Common myeloid progenitor, CD34-positive (primary cell): ENCODE results near the gene ADAT1.

Source experiments
- CTCF ChIA-PET: fragments of 350-600 bp; sonication (Branson Sonifier 250); formaldehyde crosslinking; loops from one replicate; lab custom pipeline; 2021; ENCODE audit warnings: antibody characterized with exemption; lab: Charles Lee
- POLR2A ChIA-PET: fragments of 350-600 bp; sonication (Branson Sonifier 250); formaldehyde crosslinking; loops from one replicate; lab custom pipeline; 2021; ENCODE audit warnings: antibody characterized with exemption; lab: Charles Lee
- DNase-seq, 3 donors: peaks; one replicate each; pipeline versions ENCODE4 v3.0.0 to v3.0.0-alpha.2; 2013
- H3K27ac ChIP-seq, 2 experiments: 1 replicate in 1 of 2; 2 replicates in 1 of 2; pipeline ENCODE4 v1.7.0; 2013; ENCODE audit warnings: inconsistent platforms in 2 of 2, low read length in 2 of 2, mild to moderate bottlenecking in 2 of 2, low read depth in 1 of 2, moderate library complexity in 1 of 2; ENCODE audit not compliant: severe bottlenecking in 2 of 2, insufficient read depth in 1 of 2, poor library complexity in 1 of 2
- H3K27me3 ChIP-seq, 5 experiments: replicated peaks in 2 of 5; 1 replicate in 3 of 5; 2 replicates in 2 of 5; pipeline versions ENCODE4 v1.6.1 to v1.7.0; 2013; ENCODE audit warnings: low read length in 4 of 5, mild to moderate bottlenecking in 2 of 5, moderate library complexity in 2 of 5, inconsistent platforms in 1 of 5; ENCODE audit not compliant: insufficient read depth in 5 of 5, control insufficient read depth in 4 of 5
- H3K36me3 ChIP-seq, 4 experiments: 1 replicate in 2 of 4; 2 replicates in 2 of 4; pipeline versions ENCODE4 v1.6.1 to v1.7.0; 2013; ENCODE audit warnings: low read length in 3 of 4, control low read depth in 1 of 4, mild to moderate bottlenecking in 1 of 4; ENCODE audit not compliant: control insufficient read depth in 4 of 4, insufficient read depth in 4 of 4
- H3K4me1 ChIP-seq, 4 experiments: 1 replicate in 3 of 4; 2 replicates in 1 of 4; pipeline versions ENCODE4 v1.6.1 to v1.7.1; 2013; ENCODE audit warnings: low read length in 3 of 4, mild to moderate bottlenecking in 3 of 4, control low read depth in 1 of 4, inconsistent platforms in 1 of 4, moderate library complexity in 1 of 4; ENCODE audit not compliant: control insufficient read depth in 4 of 4, insufficient read depth in 4 of 4; ENCODE audit errors: control extremely low read depth in 1 of 4
- H3K4me3 ChIP-seq, 7 experiments: 1 replicate in 4 of 7; 2 replicates in 3 of 7; pipeline versions ENCODE4 v1.5.1 to v1.7.0; 2013; ENCODE audit warnings: mild to moderate bottlenecking in 7 of 7, low read length in 6 of 7, moderate library complexity in 6 of 7, inconsistent platforms in 2 of 7, low read depth in 2 of 7, control low read depth in 1 of 7; ENCODE audit not compliant: insufficient read depth in 4 of 7, control insufficient read depth in 1 of 7; ENCODE audit errors: extremely low read depth in 1 of 7
- H3K9me3 ChIP-seq, 5 experiments: 1 replicate in 4 of 5; 2 replicates in 1 of 5; pipeline versions ENCODE4 v1.6.1 to v1.7.1; 2013; ENCODE audit warnings: low read length in 4 of 5, mild to moderate bottlenecking in 2 of 5, inconsistent platforms in 1 of 5, low read depth in 1 of 5, moderate library complexity in 1 of 5; ENCODE audit not compliant: control insufficient read depth in 4 of 5, insufficient read depth in 2 of 5; ENCODE audit errors: control extremely low read depth in 1 of 5
- WGBS: methylation state at CpG from one replicate; pipeline ENCODE4 v1.1.5; 2013; ENCODE audit not compliant: insufficient coverage; 5-methylcytosine and 5-hydroxymethylcytosine counted together

Gene ADAT1

DNA sequence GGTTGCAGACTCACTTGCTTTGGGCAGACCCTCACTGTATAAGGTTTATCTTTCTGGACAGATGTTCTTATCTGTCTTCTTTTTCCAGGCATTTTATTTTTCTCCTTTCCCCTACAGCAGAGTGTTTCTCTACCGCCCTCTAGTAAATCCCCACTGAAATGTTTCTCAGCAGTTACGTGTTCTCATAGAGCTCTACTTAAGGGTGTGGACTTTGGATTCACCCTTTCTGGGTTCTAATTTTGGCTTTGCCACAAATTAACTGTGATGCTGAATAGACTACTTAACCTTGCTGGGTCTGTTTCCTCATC, 2.0 kb downstream of the ADAT1 start:
- DNase-seq = peak; percentile 59 to 72 (median 70)
- POLR2A ChIA-PET = interaction anchor here (1.2 kb wide), 1 partner anchor 20 kb away, joined by 3 read pairs; no protein-coding TSS in a partner anchor
- Histone ChIP-seq H3K9me3 (no peaks in the 10 kb centered on the region), H3K4me1 (peaks cover 7 to 26% (median 18%) of the 10 kb centered on the region in 4 experiments), H3K4me3 (peak overlapping the region in 1 of 7 experiments; percentile 37), H3K36me3 (peaks cover 15 to 45% (median 24%) of the 10 kb centered on the region in 4 experiments), H3K27ac (no peak overlapping the region), H3K27me3 (no peaks in the 10 kb centered on the region)
- CTCF ChIA-PET = interaction anchor here (0.6 to 2.1 kb wide), 10 partner anchors 9 to 149 kb away, joined by 3 to 8 read pairs (median 5); partner anchors contain the start of gene GABARAPL2
- WGBS = 7% methylated on average over 2 of the region's 2 CpGs

GRCh38 chr16:75620326-75621169, 2.5 kb downstream of the ADAT1 start:
- peaks cover 7 to 26% (median 15%) of the 10 kb centered on the region in 4 experiments for H3K4me1 ChIP-seq
- peaks cover 10 to 42% (median 22%) of the 10 kb centered on the region in 4 experiments for H3K36me3 ChIP-seq
- H3K27ac ChIP-seq = no peak overlapping the region
- POLR2A ChIA-PET = interaction anchor here (1.2 kb wide), 1 partner anchor 20 kb away, joined by 3 read pairs; no protein-coding TSS in a partner anchor
- WGBS = 84% methylated on average over 17 of the region's 20 CpGs
- CTCF ChIA-PET = interaction anchor here (0.6 to 1.9 kb wide), 5 partner anchors 14 to 97 kb away, joined by 4 to 7 read pairs (median 5); partner anchors contain the start of gene GABARAPL2
- H3K9me3 ChIP-seq = no peaks in the 10 kb centered on the region
- no peaks in the 10 kb centered on the region for H3K27me3 ChIP-seq
- H3K4me3 ChIP-seq = peak overlapping the region in 1 of 7 experiments; percentile 37
- DNase-seq = peak in 2 of 3 donors; percentile 54 to 66

- POLR2A ChIA-PET = no interaction called here
Observed at GRCh38 chr16:75618780-75619179, 4.3 kb downstream of the ADAT1 start.

GRCh38 chr16:75617121-75617520, 6.0 kb downstream of the ADAT1 start:
- POLR2A ChIA-PET = no interaction called here
- Histone ChIP-seq H3K36me3 (peaks cover 7 to 60% (median 38%) of the 10 kb centered on the region in 4 experiments), H3K4me3 (no peak overlapping the region), H3K9me3 (no peaks in the 10 kb centered on the region), H3K4me1 (peaks cover 3 to 16% (median 6%) of the 10 kb centered on the region in 4 experiments), H3K27me3 (no peaks in the 10 kb centered on the region), H3K27ac (no peak overlapping the region)
- CTCF ChIA-PET = interaction anchor here (0.9 to 1.6 kb wide), 2 partner anchors 50 to 67 kb away, joined by 3 to 4 read pairs; no protein-coding TSS in a partner anchor
- WGBS = 93% methylated on average over 3 of the region's 3 CpGs
- DNase-seq = no peak

More at GRCh38 chr16:75618780-75619179, 4.3 kb downstream of the ADAT1 start:
- WGBS = no CpG with 5 or more reads among the region's 2 CpGs
- Histone ChIP-seq H3K4me3 (no peak overlapping the region), H3K4me1 (peaks cover 7 to 26% (median 15%) of the 10 kb centered on the region in 4 experiments), H3K27ac (no peak overlapping the region), H3K27me3 (no peaks in the 10 kb centered on the region), H3K9me3 (no peaks in the 10 kb centered on the region), H3K36me3 (peaks cover 7 to 44% (median 28%) of the 10 kb centered on the region in 4 experiments)
- CTCF ChIA-PET = interaction anchor here (0.6 to 1.6 kb wide), 4 partner anchors 18 to 75 kb away, joined by 3 to 5 read pairs (median 4); no protein-coding TSS in a partner anchor
- DNase-seq = no peak

GRCh38 chr16:75616521-75617010, 6.5 kb downstream of the ADAT1 start:
- peaks cover 10 to 63% (median 41%) of the 10 kb centered on the region in 4 experiments for H3K36me3 ChIP-seq
- DNase-seq = no peak
- no peak overlapping the region for H3K27ac ChIP-seq
- WGBS = 94% methylated on average over 3 of the region's 4 CpGs
- peaks cover 0 to 11% (median 2%) of the 10 kb centered on the region in 4 experiments for H3K4me1 ChIP-seq
- POLR2A ChIA-PET = interaction anchor here (0.7 kb wide), 1 partner anchor 84 kb away, joined by 3 read pairs; no protein-coding TSS in a partner anchor
- no peak overlapping the region for H3K4me3 ChIP-seq
- no peaks in the 10 kb centered on the region for H3K27me3 ChIP-seq
- H3K9me3 ChIP-seq = no peaks in the 10 kb centered on the region
- CTCF ChIA-PET = interaction anchor here (0.9 kb wide), 1 partner anchor 66 kb away, joined by 3 read pairs; no protein-coding TSS in a partner anchor

DNA sequence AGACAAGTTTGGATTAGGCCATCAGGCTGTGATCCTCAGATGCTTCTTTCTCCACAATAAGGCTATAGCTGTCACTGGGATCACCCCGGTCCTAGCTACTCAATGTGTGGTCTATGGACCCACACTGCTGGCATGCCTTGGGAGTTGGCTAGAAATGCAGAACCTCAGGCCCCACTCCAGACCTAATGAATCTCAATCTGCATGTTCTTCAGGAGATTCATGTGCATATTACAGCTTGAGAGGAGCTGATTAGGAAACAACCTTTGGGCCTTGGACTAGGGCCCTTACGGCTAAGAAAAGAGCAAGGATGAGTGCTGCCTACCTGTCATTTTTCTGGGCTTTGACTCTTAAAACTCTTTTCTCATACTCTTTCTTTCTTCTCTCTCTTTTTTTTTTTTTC, 7.5 kb downstream of the ADAT1 start:
- POLR2A ChIA-PET = interaction anchor here (0.7 kb wide), 1 partner anchor 85 kb away, joined by 3 read pairs; no protein-coding TSS in a partner anchor
- H3K27me3 ChIP-seq = no peaks in the 10 kb centered on the region
- H3K4me1 ChIP-seq = peaks cover 0 to 4% (median 0%) of the 10 kb centered on the region in 4 experiments
- CTCF ChIA-PET = interaction anchor here (0.8 kb wide), 1 partner anchor 98 kb away, joined by 4 read pairs; no protein-coding TSS in a partner anchor
- WGBS = 92% methylated on average over 2 of the region's 2 CpGs
- H3K36me3 ChIP-seq = peaks cover 10 to 65% (median 46%) of the 10 kb centered on the region in 4 experiments
- H3K9me3 ChIP-seq = no peaks in the 10 kb centered on the region
- H3K27ac ChIP-seq = no peak overlapping the region
- no peak for DNase-seq
- H3K4me3 ChIP-seq = no peak overlapping the region
